H9 (cell line): Measurements from ENCODE around the gene USP37. TPM values are rescaled to one million over a fixed set of nuclear protein-coding genes. Genes with fewer than 3 reads are reported as not detected.

Source experiments
- DNase-seq: peaks from one replicate; pipeline ENCODE4 v3.0.0-alpha.2; 2017
- H2AFZ ChIP-seq: one replicate; pipeline ENCODE4 v1.6.1; 2013; ENCODE audit warnings: mild to moderate bottlenecking, low read length, control low read depth, moderate library complexity
- H2AK5ac ChIP-seq: 2 replicates; pipeline ENCODE4 v1.6.1; 2013; ENCODE audit warnings: low read length, control low read depth, mixed read lengths; ENCODE audit not compliant: insufficient read length
- H2BK120ac ChIP-seq: one replicate; pipeline ENCODE4 v1.6.1; 2013; ENCODE audit warnings: low read depth, mild to moderate bottlenecking, low read length, control low read depth, inconsistent platforms; ENCODE audit not compliant: poor library complexity, severe bottlenecking
- H2BK12ac ChIP-seq: 2 replicates; pipeline ENCODE4 v1.6.1; 2013; ENCODE audit warnings: low read length, control low read depth, mixed read lengths, low read depth; ENCODE audit not compliant: insufficient read length
- H2BK15ac ChIP-seq: 2 replicates; pipeline ENCODE4 v1.6.1; 2013; ENCODE audit warnings: low read depth, low read length, control low read depth
- H2BK20ac ChIP-seq: one replicate; pipeline ENCODE4 v1.6.1; 2013; ENCODE audit warnings: low read depth, mild to moderate bottlenecking, low read length, control low read depth, inconsistent platforms; ENCODE audit not compliant: poor library complexity, severe bottlenecking
- H2BK5ac ChIP-seq: 2 replicates; pipeline ENCODE4 v1.6.1; 2013; ENCODE audit warnings: low read length, control low read depth, mixed read lengths; ENCODE audit not compliant: insufficient read length
- H3K14ac ChIP-seq: 2 replicates; pipeline ENCODE4 v1.6.1; 2013; ENCODE audit warnings: low read length, control low read depth; ENCODE audit not compliant: insufficient read depth
- H3K18ac ChIP-seq: 2 replicates; pipeline ENCODE4 v1.6.1; 2013; ENCODE audit warnings: low read depth, mild to moderate bottlenecking, mixed read lengths, low read length, control low read depth; ENCODE audit not compliant: insufficient read length
- H3K23ac ChIP-seq: 2 replicates; pipeline ENCODE4 v1.6.1; 2013; ENCODE audit warnings: low read length, control low read depth, mixed read lengths, low read depth; ENCODE audit not compliant: insufficient read length
- H3K23me2 ChIP-seq: 2 replicates; pipeline ENCODE4 v1.6.1; 2013; ENCODE audit warnings: low read depth, mild to moderate bottlenecking, mixed read lengths, low read length, control low read depth; ENCODE audit not compliant: insufficient read length, poor library complexity, severe bottlenecking
- H3K27ac ChIP-seq: 2 replicates; pipeline ENCODE4 v1.5.1; 2013; ENCODE audit warnings: low read length, control low read depth, mixed read lengths, low read depth; ENCODE audit not compliant: insufficient read length
- H3K27me3 ChIP-seq: 2 replicates; pipeline ENCODE4 v1.6.1; 2013; ENCODE audit warnings: low read length, control low read depth, inconsistent platforms; ENCODE audit not compliant: insufficient read depth
- H3K4ac ChIP-seq: 2 replicates; pipeline ENCODE4 v1.6.1; 2013; ENCODE audit warnings: low read depth, mild to moderate bottlenecking, control low read depth, inconsistent platforms, low read length, moderate library complexity
- H3K4me1 ChIP-seq: 2 replicates; pipeline ENCODE4 v1.6.1; 2013; ENCODE audit warnings: low read length, control low read depth, inconsistent platforms; ENCODE audit not compliant: insufficient read depth
- H3K4me2 ChIP-seq: 2 replicates; pipeline ENCODE4 v1.6.1; 2013; ENCODE audit warnings: low read length, control low read depth, mixed read lengths; ENCODE audit not compliant: insufficient read length, insufficient read depth
- H3K56ac ChIP-seq: 2 replicates; pipeline ENCODE4 v1.6.1; 2013; ENCODE audit warnings: low read depth, mild to moderate bottlenecking, mixed read lengths, low read length, control low read depth; ENCODE audit not compliant: insufficient read length
- H3K79me1 ChIP-seq: 2 replicates; pipeline ENCODE4 v1.6.1; 2013; ENCODE audit warnings: low read depth, mild to moderate bottlenecking, moderate library complexity, low read length, control low read depth, inconsistent platforms; ENCODE audit not compliant: insufficient read depth, poor library complexity, severe bottlenecking
- H3K79me2 ChIP-seq: 2 replicates; pipeline ENCODE4 v1.6.1; 2013; ENCODE audit warnings: low read length, control low read depth, inconsistent platforms; ENCODE audit not compliant: insufficient read depth
- H3K9ac ChIP-seq: 2 replicates; pipeline ENCODE4 v1.6.1; 2013; ENCODE audit warnings: low read length, control low read depth, mixed read lengths; ENCODE audit not compliant: insufficient read length; ENCODE audit errors: extremely low read depth
- H3K9me3 ChIP-seq: one replicate; pipeline ENCODE4 v1.6.1; 2013; ENCODE audit warnings: low read depth, low read length, inconsistent platforms; ENCODE audit not compliant: control insufficient read depth
- H3T11ph ChIP-seq: one replicate; pipeline ENCODE4 v1.6.1; 2013; ENCODE audit warnings: mild to moderate bottlenecking, low read length, control low read depth, inconsistent platforms
- H4K20me1 ChIP-seq: one replicate; pipeline ENCODE4 v1.6.1; 2013; ENCODE audit not compliant: control insufficient read depth, insufficient read length, insufficient read depth
- H4K5ac ChIP-seq: 2 replicates; pipeline ENCODE4 v1.6.1; 2013; ENCODE audit warnings: low read depth, mild to moderate bottlenecking, mixed read lengths, low read length, control low read depth; ENCODE audit not compliant: insufficient read length
- H4K8ac ChIP-seq: replicated peaks from 2 replicates; pipeline ENCODE4 v1.6.1; 2013; ENCODE audit warnings: low read length, control low read depth, mixed read lengths, low read depth; ENCODE audit not compliant: insufficient read length
- H4K91ac ChIP-seq: 2 replicates; pipeline ENCODE4 v1.6.1; 2013; ENCODE audit warnings: low read depth, mild to moderate bottlenecking, moderate library complexity, mixed read lengths, low read length, control low read depth; ENCODE audit not compliant: insufficient read length
- H3K27ac Mint-ChIP-seq, 3 experiments: 2 replicates in 2 of 3; 3 replicates in 1 of 3; pipeline ENCODE4 v1.8.0; 2020 to 2021; ENCODE audit warnings: mixed read lengths in 3 of 3, mild to moderate bottlenecking in 1 of 3, moderate library complexity in 1 of 3
- H3K27me3 Mint-ChIP-seq: 2 replicates; pipeline ENCODE4 v1.8.0; 2021; ENCODE audit warnings: low read depth, mild to moderate bottlenecking, moderate library complexity, mixed read lengths
- H3K36me3 Mint-ChIP-seq, 3 experiments: 2 replicates in 2 of 3; 3 replicates in 1 of 3; pipeline ENCODE4 v1.8.0; 2020 to 2021; ENCODE audit warnings: low read depth in 3 of 3, mixed read lengths in 3 of 3; ENCODE audit not compliant: insufficient read depth in 1 of 3
- H3K4me1 Mint-ChIP-seq, 2 experiments: 2 replicates each; pipeline ENCODE4 v1.8.0; 2020; ENCODE audit warnings: mixed read lengths in 2 of 2
- H3K4me3 Mint-ChIP-seq, 2 experiments: 2 replicates in 1 of 2; 3 replicates in 1 of 2; pipeline ENCODE4 v1.8.0; 2020 to 2021; ENCODE audit warnings: mild to moderate bottlenecking in 2 of 2, mixed read lengths in 2 of 2, moderate library complexity in 1 of 2
- H3K9me3 Mint-ChIP-seq, 2 experiments: 2 replicates in 1 of 2; 3 replicates in 1 of 2; pipeline ENCODE4 v1.8.0; 2020; ENCODE audit warnings: mild to moderate bottlenecking in 2 of 2, mixed read lengths in 2 of 2, moderate library complexity in 1 of 2
- WGBS: extraction: QIAGEN DNeasy Blood & Tissue Kit; methylation state at CpG from one replicate; pipeline ENCODE4 v1.1.7; 2013; ENCODE audit warnings: missing lambda C conversion rate, low lambda C conversion rate, mixed read lengths; ENCODE audit not compliant: insufficient read length; ENCODE audit errors: extremely low coverage; 5-methylcytosine and 5-hydroxymethylcytosine counted together
- total RNA-seq: library from RNA; stranded (reverse); gene quantifications from 2 replicates; pipeline ENCODE4 v1.2.1, GENCODE V29; 2021
- TF ChIP-seq, protein P1 (sequence below): fragments of 200-600 bp; sonication (generic); conservative IDR thresholded peaks from 3 replicates; pipeline ENCODE4 v1.8.0; 2021; ENCODE audit warnings: antibody characterized with exemption, mild to moderate bottlenecking

The USP37 gene
- total RNA-seq, 1 experiment from 2014 or later, result 34.9 TPM

DNA sequence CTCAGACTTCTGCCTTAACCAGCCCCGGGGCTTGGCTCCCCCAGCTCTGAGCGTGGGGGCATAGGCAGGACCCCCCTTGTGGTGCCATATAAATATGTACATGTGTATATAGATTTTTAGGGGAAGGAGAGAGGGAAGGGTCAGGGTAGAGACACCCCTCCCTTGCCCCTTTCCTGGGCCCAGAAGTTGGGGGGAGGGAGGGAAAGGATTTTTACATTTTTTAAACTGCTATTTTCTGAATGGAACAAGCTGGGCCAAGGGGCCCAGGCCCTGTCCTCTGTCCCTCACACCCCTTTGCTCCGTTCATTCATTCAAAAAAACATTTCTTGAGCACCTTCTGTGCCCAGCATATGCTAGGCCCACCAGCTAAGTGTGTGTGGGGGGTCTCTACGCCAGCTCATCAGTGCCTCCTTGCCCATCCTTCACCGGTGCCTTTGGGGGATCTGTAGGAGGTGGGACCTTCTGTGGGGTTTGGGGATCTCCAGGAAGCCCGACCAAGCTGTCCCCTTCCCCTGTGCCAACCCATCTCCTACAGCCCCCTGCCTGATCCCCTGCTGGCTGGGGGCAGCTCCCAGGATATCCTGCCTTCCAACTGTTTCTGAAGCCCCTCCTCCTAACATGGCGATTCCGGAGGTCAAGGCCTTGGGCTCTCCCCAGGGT is 162.9 kb downstream of the USP37 start:
- no peak overlapping the region for H4K5ac ChIP-seq
- H3K23ac ChIP-seq, result no peak overlapping the region
- TF ChIP-seq, protein P1, sequence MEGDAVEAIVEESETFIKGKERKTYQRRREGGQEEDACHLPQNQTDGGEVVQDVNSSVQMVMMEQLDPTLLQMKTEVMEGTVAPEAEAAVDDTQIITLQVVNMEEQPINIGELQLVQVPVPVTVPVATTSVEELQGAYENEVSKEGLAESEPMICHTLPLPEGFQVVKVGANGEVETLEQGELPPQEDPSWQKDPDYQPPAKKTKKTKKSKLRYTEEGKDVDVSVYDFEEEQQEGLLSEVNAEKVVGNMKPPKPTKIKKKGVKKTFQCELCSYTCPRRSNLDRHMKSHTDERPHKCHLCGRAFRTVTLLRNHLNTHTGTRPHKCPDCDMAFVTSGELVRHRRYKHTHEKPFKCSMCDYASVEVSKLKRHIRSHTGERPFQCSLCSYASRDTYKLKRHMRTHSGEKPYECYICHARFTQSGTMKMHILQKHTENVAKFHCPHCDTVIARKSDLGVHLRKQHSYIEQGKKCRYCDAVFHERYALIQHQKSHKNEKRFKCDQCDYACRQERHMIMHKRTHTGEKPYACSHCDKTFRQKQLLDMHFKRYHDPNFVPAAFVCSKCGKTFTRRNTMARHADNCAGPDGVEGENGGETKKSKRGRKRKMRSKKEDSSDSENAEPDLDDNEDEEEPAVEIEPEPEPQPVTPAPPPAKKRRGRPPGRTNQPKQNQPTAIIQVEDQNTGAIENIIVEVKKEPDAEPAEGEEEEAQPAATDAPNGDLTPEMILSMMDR, result no peak
- no peak overlapping the region for H2BK120ac ChIP-seq
- H3K27me3 ChIP-seq, result no peaks in the 10 kb centered on the region
- peak overlapping the region; percentile 72 to 85 for H3K4me3 Mint-ChIP-seq
- H3K79me1 ChIP-seq, result no peaks in the 10 kb centered on the region
- DNase-seq, result no peak
- peaks cover 19% of the 10 kb centered on the region for H3K23me2 ChIP-seq
- H3K18ac ChIP-seq, result peak overlapping the region; percentile 9
- H2BK5ac ChIP-seq, result no peak overlapping the region
- peak overlapping the region; percentile 44; the same call in 1 of the 2 replicates for H3K14ac ChIP-seq
- peak overlapping the region; percentile 90 to 98 (median 91); a peak in 6 of 7 replicates for H3K27ac Mint-ChIP-seq
- no peak overlapping the region for H3T11ph ChIP-seq
- H3K9me3 ChIP-seq, result no peaks in the 10 kb centered on the region
- H3K9me3 Mint-ChIP-seq, result no peaks in the 10 kb centered on the region
- no peak overlapping the region for H2BK20ac ChIP-seq
- no peaks in the 10 kb centered on the region for H3K79me2 ChIP-seq
- H3K4me1 ChIP-seq, result peaks cover 4% of the 10 kb centered on the region; the same call in 1 of the 2 replicates
- no peak overlapping the region for H2BK15ac ChIP-seq
- H2BK12ac ChIP-seq, result no peak overlapping the region
- peaks cover 19 to 26% of the 10 kb centered on the region in 2 experiments for H3K4me1 Mint-ChIP-seq
- no peaks in the 10 kb centered on the region for H4K20me1 ChIP-seq
- H3K4ac ChIP-seq, result no peak overlapping the region
- H3K9ac ChIP-seq, result no peak overlapping the region
- no peak overlapping the region for H3K27ac ChIP-seq
- no peaks in the 10 kb centered on the region for H3K27me3 Mint-ChIP-seq
- H3K56ac ChIP-seq, result no peak overlapping the region
- no peak overlapping the region for H2AK5ac ChIP-seq
- H2AFZ ChIP-seq, result no peak overlapping the region
- no peak overlapping the region for H4K91ac ChIP-seq
- H3K36me3 Mint-ChIP-seq, result peaks cover 4 to 25% (median 22%) of the 10 kb centered on the region in 3 experiments; a peak in 6 of 7 replicates
- peak overlapping the region; percentile 49 for H3K4me2 ChIP-seq
- no peak overlapping the region for H4K8ac ChIP-seq
- WGBS, result no CpG with 5 or more reads among the region's 8 CpGs
